ENCODE results near the gene ATP1A2.

The ATP1A2 gene

DNA sequence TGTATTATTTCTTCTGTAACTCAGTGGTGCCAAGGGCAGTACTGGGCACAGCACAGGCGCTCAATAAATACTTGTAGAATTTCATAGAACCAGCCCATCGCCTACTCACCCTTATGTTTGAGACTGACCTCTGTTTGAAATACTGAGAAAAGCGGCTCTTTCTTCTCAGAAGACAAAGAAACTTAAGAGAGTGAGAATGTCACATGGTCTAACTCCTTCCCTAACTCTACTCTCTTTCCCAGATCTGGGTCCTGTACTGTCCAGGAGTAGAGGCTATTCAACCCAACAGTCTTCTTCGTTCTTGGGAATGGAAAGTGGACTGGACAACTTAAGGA is 21.3 kb upstream of the ATP1A2 start:
- TF ChIP-seq, protein P1, sequence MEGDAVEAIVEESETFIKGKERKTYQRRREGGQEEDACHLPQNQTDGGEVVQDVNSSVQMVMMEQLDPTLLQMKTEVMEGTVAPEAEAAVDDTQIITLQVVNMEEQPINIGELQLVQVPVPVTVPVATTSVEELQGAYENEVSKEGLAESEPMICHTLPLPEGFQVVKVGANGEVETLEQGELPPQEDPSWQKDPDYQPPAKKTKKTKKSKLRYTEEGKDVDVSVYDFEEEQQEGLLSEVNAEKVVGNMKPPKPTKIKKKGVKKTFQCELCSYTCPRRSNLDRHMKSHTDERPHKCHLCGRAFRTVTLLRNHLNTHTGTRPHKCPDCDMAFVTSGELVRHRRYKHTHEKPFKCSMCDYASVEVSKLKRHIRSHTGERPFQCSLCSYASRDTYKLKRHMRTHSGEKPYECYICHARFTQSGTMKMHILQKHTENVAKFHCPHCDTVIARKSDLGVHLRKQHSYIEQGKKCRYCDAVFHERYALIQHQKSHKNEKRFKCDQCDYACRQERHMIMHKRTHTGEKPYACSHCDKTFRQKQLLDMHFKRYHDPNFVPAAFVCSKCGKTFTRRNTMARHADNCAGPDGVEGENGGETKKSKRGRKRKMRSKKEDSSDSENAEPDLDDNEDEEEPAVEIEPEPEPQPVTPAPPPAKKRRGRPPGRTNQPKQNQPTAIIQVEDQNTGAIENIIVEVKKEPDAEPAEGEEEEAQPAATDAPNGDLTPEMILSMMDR (IDR thresholded peaks at IDR 0.05; ENCODE audit: low read depth, low read length), result no peak
- no peak for TF ChIP-seq EZH2phosphoT487 (IDR thresholded peaks at IDR 0.05; ENCODE audit: low read depth)
- no peak overlapping the region for H2AFZ ChIP-seq (ENCODE audit: low read depth, low read length)
- H3K4me2 ChIP-seq (ENCODE audit: low read length), result no peak overlapping the region
- no peaks in the 10 kb centered on the region for H3K9me3 ChIP-seq (ENCODE audit: insufficient read depth, low read length)
- H3K4me1 ChIP-seq (ENCODE audit: low read length), result peaks cover 11% of the 10 kb centered on the region
- H3K27me3 ChIP-seq (ENCODE audit: low read depth, low read length), result no peaks in the 10 kb centered on the region
- H3K4me3 ChIP-seq (ENCODE audit: low read length), result no peak overlapping the region
- no peak overlapping the region for H3K27ac ChIP-seq (ENCODE audit: low read length)
- no peak overlapping the region for H3K9ac ChIP-seq (ENCODE audit: low read length)
- no peaks in the 10 kb centered on the region for H3K36me3 ChIP-seq (replicated peaks; ENCODE audit: low read depth, low read length)
- H4K20me1 ChIP-seq (ENCODE audit: insufficient read depth, low read length), result no peaks in the 10 kb centered on the region
- peaks cover 9% of the 10 kb centered on the region; the same call in 1 of the 2 replicates for H3K79me2 ChIP-seq (ENCODE audit: low read length)

DNA sequence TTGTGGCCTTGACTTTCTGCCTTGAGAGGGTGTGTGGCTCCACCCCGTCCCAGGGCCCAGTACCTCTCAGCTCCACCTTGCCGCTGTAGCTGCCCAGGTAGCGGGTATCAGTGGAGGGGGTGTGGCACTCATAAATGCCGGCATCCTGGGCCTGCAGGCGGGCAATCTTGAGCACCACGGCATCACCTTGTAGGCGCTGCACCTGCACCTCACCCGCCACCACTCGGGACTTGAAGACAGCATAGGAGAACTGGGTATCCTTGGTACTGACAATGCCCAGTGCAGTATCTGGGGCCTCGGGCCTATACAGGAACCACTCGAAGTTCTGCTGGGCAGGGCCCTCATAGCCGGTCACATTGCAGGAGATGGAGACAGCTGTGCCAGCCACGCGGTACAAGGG is 20.8 kb upstream of the ATP1A2 start:
- Histone ChIP-seq H3K36me3 (replicated peaks; ENCODE audit: low read depth, low read length) (no peaks in the 10 kb centered on the region), H3K4me1 (ENCODE audit: low read length) (peaks cover 15% of the 10 kb centered on the region), H3K27ac (ENCODE audit: low read length) (no peak overlapping the region), H3K9me3 (ENCODE audit: insufficient read depth, low read length) (no peaks in the 10 kb centered on the region), H3K4me3 (ENCODE audit: low read length) (no peak overlapping the region), H3K9ac (ENCODE audit: low read length) (no peak overlapping the region), H3K4me2 (ENCODE audit: low read length) (no peak overlapping the region), H3K27me3 (ENCODE audit: low read depth, low read length) (no peaks in the 10 kb centered on the region), H3K79me2 (ENCODE audit: low read length) (peaks cover 9% of the 10 kb centered on the region; the same call in 1 of the 2 replicates), H4K20me1 (ENCODE audit: insufficient read depth, low read length) (no peaks in the 10 kb centered on the region), H2AFZ (ENCODE audit: low read depth, low read length) (no peak overlapping the region)
- TF ChIP-seq EZH2phosphoT487 (IDR thresholded peaks at IDR 0.05; ENCODE audit: low read depth), result no peak
- TF ChIP-seq, protein P1 (IDR thresholded peaks at IDR 0.05; ENCODE audit: low read depth, low read length), result no peak

DNA sequence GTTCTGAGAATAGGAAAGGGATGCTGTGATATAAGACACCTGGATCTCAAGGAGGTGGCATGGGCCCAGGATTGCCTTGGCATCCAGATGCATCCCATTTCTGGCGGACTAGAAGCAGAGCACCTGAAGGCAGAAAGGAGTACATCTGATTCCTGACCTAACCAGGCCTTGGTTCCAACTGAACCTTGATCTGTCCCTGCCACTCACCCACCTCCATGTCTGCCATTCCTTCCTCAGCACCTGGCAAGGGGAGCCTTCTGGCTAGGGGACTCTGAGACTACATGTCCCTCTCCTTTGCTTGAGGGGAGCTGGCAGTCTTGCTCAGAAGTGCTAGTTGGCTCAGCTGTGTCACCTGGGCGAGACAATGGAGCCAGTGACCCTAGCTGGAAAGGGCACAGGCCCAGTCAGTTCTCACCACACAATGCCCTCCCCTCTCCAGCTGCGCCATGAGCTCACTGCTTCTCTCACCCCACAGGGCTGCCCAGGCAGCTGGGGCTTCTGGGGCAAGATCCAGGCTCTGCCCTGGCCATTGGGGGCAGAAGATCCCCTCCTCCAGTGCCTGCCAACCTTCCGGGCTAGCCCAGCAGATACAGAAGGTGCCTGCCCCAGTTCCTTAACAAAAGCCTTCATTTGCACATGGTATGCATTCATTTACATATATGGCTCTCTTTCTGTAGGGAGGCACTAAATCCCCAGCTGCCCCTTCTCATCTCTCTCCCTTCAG is 20.0 kb upstream of the ATP1A2 start:
- Histone ChIP-seq H3K36me3 (replicated peaks; ENCODE audit: low read depth, low read length) (no peaks in the 10 kb centered on the region), H3K4me1 (ENCODE audit: low read length) (peaks cover 17% of the 10 kb centered on the region), H3K4me3 (ENCODE audit: low read length) (no peak overlapping the region), H3K9me3 (ENCODE audit: insufficient read depth, low read length) (no peaks in the 10 kb centered on the region), H3K27ac (ENCODE audit: low read length) (no peak overlapping the region), H3K27me3 (ENCODE audit: low read depth, low read length) (no peaks in the 10 kb centered on the region), H2AFZ (ENCODE audit: low read depth, low read length) (no peak overlapping the region), H3K79me2 (ENCODE audit: low read length) (peaks cover 9% of the 10 kb centered on the region; the same call in 1 of the 2 replicates), H3K9ac (ENCODE audit: low read length) (no peak overlapping the region), H4K20me1 (ENCODE audit: insufficient read depth, low read length) (no peaks in the 10 kb centered on the region), H3K4me2 (ENCODE audit: low read length) (no peak overlapping the region)
- no peak for TF ChIP-seq EZH2phosphoT487 (IDR thresholded peaks at IDR 0.05; ENCODE audit: low read depth)
- TF ChIP-seq, protein P1 (IDR thresholded peaks at IDR 0.05; ENCODE audit: low read depth, low read length), result no peak

DNA sequence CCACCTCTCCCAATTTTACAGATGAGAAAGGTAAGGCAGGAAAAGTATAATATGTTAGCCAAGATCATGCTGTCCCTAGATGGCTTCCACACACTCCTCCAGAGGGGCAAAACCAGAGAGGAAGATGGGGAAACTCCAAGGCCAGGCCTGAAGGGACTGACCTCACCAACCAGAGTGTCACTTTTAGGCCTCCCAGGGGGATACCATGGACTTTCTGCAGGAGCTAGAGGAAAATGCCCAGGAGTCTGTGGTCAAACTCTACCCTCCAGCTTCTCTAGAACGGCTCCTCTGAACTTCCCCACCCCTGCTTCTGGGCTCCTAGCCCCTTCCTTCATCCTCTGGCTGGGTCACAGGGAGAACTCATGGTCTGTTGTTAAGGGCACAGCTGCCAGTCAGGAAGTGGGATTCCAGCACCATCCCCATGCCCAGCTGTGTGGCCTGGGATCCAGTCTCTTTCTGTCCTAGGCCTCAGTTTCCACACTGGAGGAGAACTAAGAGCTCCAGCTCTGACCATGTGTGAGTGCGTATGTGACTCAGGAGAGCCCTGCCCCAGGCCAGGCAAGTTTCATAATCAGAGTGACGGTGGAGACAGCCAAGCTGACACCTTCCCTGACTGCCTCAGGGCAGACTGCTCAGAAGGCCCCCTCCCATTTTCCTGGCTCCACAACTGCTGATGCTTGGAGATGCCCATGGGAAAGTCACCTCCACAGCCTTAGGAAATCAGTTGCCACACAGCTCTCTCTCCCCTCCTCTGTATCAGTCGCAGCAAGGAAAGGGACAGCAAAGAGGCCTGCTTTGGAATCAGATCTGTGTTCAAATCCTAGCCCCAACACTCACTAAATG is 19.1 kb upstream of the ATP1A2 start:
- Histone ChIP-seq H3K4me2 (ENCODE audit: low read length) (0 out of 2 replicates have a peak overlapping the region, but pooled peaks have one; percentile 88), H3K36me3 (replicated peaks; ENCODE audit: low read depth, low read length) (no peaks in the 10 kb centered on the region), H3K79me2 (ENCODE audit: low read length) (peaks cover 9% of the 10 kb centered on the region; the same call in 1 of the 2 replicates), H3K27me3 (ENCODE audit: low read depth, low read length) (no peaks in the 10 kb centered on the region), H3K4me1 (ENCODE audit: low read length) (peaks cover 26% of the 10 kb centered on the region), H2AFZ (ENCODE audit: low read depth, low read length) (no peak overlapping the region), H3K27ac (ENCODE audit: low read length) (no peak overlapping the region), H3K4me3 (ENCODE audit: low read length) (no peak overlapping the region), H3K9ac (ENCODE audit: low read length) (no peak overlapping the region), H4K20me1 (ENCODE audit: insufficient read depth, low read length) (no peaks in the 10 kb centered on the region), H3K9me3 (ENCODE audit: insufficient read depth, low read length) (no peaks in the 10 kb centered on the region)
- no peak for TF ChIP-seq EZH2phosphoT487 (IDR thresholded peaks at IDR 0.05; ENCODE audit: low read depth)
- TF ChIP-seq, protein P1 (IDR thresholded peaks at IDR 0.05; ENCODE audit: low read depth, low read length), result no peak

Measured in OCI-LY3 (cell line).